ENCODE measurements around the gene GK2.

GRCh38 chr4:79408063-79408462 is at the start of gene GK2:
- TF ChIP-seq CTCF (IDR thresholded peaks at IDR 0.05; ENCODE audit: poor library complexity): no peak
- TF ChIP-seq EZH2phosphoT487 (IDR thresholded peaks at IDR 0.05; ENCODE audit: low read depth, severe bottlenecking, unreplicated experiment): no peak
- no peak for TF ChIP-seq EZH2 (IDR thresholded peaks at IDR 0.05; ENCODE audit: borderline replicate concordance)

Measured in hepatocyte (in vitro differentiated cells).